Hepatocyte (in vitro differentiated cells): Measurements from ENCODE around the gene SP9. TPM values are rescaled to one million over a fixed set of nuclear protein-coding genes. Genes with fewer than 3 reads are reported as not detected.

Experiments
- DNase-seq: peaks from one replicate; pipeline ENCODE4 v3.0.0-alpha.2; 2016; ENCODE audit warnings: low spot score
- H2AFZ ChIP-seq: fragments of 200-600 bp; sonication (generic); 2 replicates; pipeline ENCODE4 v1.6.0; 2016; ENCODE audit warnings: antibody characterized with exemption, mild to moderate bottlenecking
- H3K27ac ChIP-seq: fragments of 200-600 bp; sonication (generic); 2 replicates; pipeline ENCODE4 v1.5.1; 2016; ENCODE audit warnings: mild to moderate bottlenecking
- H3K27me3 ChIP-seq: fragments of 200-600 bp; sonication (generic); 2 replicates; pipeline ENCODE4 v1.6.1; 2016
- H3K36me3 ChIP-seq: fragments of 200-600 bp; sonication (generic); replicated peaks from 2 replicates; pipeline ENCODE4 v1.5.1; 2016; ENCODE audit warnings: low read depth; ENCODE audit not compliant: insufficient read depth
- H3K4me1 ChIP-seq: fragments of 200-600 bp; sonication (generic); 2 replicates; pipeline ENCODE4 v1.5.1; 2016; ENCODE audit warnings: mild to moderate bottlenecking, moderate library complexity; ENCODE audit not compliant: insufficient read depth
- H3K4me2 ChIP-seq: fragments of 200-600 bp; sonication (generic); 2 replicates; pipeline ENCODE4 v1.6.0; 2016
- H3K4me3 ChIP-seq: fragments of 200-600 bp; sonication (generic); 2 replicates; pipeline ENCODE4 v1.5.1; 2016; ENCODE audit warnings: mild to moderate bottlenecking
- H3K79me2 ChIP-seq: fragments of 200-600 bp; sonication (generic); 2 replicates; pipeline ENCODE4 v1.6.0; 2017; ENCODE audit warnings: mild to moderate bottlenecking
- H3K9me2 ChIP-seq: fragments of 200-600 bp; sonication (generic); replicated peaks from 2 replicates; pipeline ENCODE4 v1.6.0; 2017; ENCODE audit warnings: mild to moderate bottlenecking; ENCODE audit not compliant: insufficient read depth
- H3K9me3 ChIP-seq: fragments of 200-600 bp; sonication (generic); 2 replicates; pipeline ENCODE4 v1.5.1; 2016; ENCODE audit warnings: low read depth, mild to moderate bottlenecking
- H4K20me1 ChIP-seq: fragments of 200-600 bp; sonication (generic); 2 replicates; pipeline ENCODE4 v1.6.0; 2016; ENCODE audit warnings: mild to moderate bottlenecking; ENCODE audit not compliant: insufficient read depth, poor library complexity, severe bottlenecking
- CTCF ChIP-seq: fragments of 200-600 bp; sonication (generic); IDR thresholded peaks from 2 replicates; pipeline ENCODE4 v1.5.1; 2016; ENCODE audit warnings: antibody characterized with exemption, mild to moderate bottlenecking; ENCODE audit not compliant: poor library complexity
- EZH2 ChIP-seq: fragments of 200-600 bp; sonication (generic); IDR thresholded peaks from 2 replicates; pipeline ENCODE4 v1.6.1; 2016; ENCODE audit warnings: antibody characterized with exemption, mild to moderate bottlenecking, borderline replicate concordance
- EZH2phosphoT487 ChIP-seq: fragments of 200-600 bp; sonication (generic); IDR thresholded peaks from one replicate; pipeline ENCODE4 v1.6.1; 2018; ENCODE audit warnings: antibody characterized with exemption, mild to moderate bottlenecking, low read depth, moderate library complexity; ENCODE audit not compliant: unreplicated experiment, severe bottlenecking
- WGBS: methylation state at CpG from one replicate; pipeline ENCODE4 v1.1.6; 2016; ENCODE audit warnings: low lambda C conversion rate; ENCODE audit errors: missing lambda C conversion rate; 5-methylcytosine and 5-hydroxymethylcytosine counted together
- polyA plus RNA-seq: library from polyadenylated mRNA; unstranded; fragments of >200 nt; fragmentation: Nextera tagmentation; extraction: Ambion mirVana; gene quantifications from 2 replicates; pipeline ENCODE4 v1.2.1, GENCODE V29; 2016
- total RNA-seq: library from RNA; depleted of rRNA; stranded (reverse); fragments of >200 nt; gene quantifications from 2 replicates; pipeline ENCODE4 v1.2.3, GENCODE V29; 2014

Gene SP9
- total and polyA plus RNA-seq, 2 experiments from 2014 or later = 0.29 TPM; not detected in 1

- no peak overlapping the region for H3K27ac ChIP-seq
- H2AFZ ChIP-seq = peak overlapping the region; percentile 69
- no peaks in the 10 kb centered on the region for H3K79me2 ChIP-seq
- H3K9me3 ChIP-seq = no peaks in the 10 kb centered on the region
- peaks cover 92% of the 10 kb centered on the region for H3K27me3 ChIP-seq
- TF ChIP-seq CTCF = no peak
- peak; percentile 67 for TF ChIP-seq EZH2phosphoT487
- TF ChIP-seq EZH2 = peak; percentile 54
- H3K4me3 ChIP-seq = no peak overlapping the region
- H3K4me2 ChIP-seq = peak overlapping the region; percentile 89
- peaks cover 37% of the 10 kb centered on the region for H3K4me1 ChIP-seq
- DNase-seq = peak; percentile 47
- no peaks in the 10 kb centered on the region for H3K36me3 ChIP-seq
- 3% methylated on average over 48 of the region's 74 CpGs for WGBS
- no peaks in the 10 kb centered on the region for H3K9me2 ChIP-seq
- peaks cover 2% of the 10 kb centered on the region for H4K20me1 ChIP-seq
These were observed 2.8 kb downstream of the SP9 start for GRCh38 chr2:174337337-174338146.

GRCh38 chr2:174338147-174338605, 3.4 kb downstream of the SP9 start:
- H3K27ac ChIP-seq = no peak overlapping the region
- H2AFZ ChIP-seq = no peak overlapping the region
- no peaks in the 10 kb centered on the region for H3K36me3 ChIP-seq
- H3K4me2 ChIP-seq = no peak overlapping the region
- H3K4me3 ChIP-seq = no peak overlapping the region
- peaks cover 39% of the 10 kb centered on the region for H3K4me1 ChIP-seq
- peaks cover 92% of the 10 kb centered on the region for H3K27me3 ChIP-seq
- 14% methylated on average over 7 of the region's 7 CpGs for WGBS
- DNase-seq = no peak
- H4K20me1 ChIP-seq = peaks cover 2% of the 10 kb centered on the region
- H3K9me2 ChIP-seq = no peaks in the 10 kb centered on the region
- H3K79me2 ChIP-seq = no peaks in the 10 kb centered on the region
- no peak for TF ChIP-seq EZH2phosphoT487
- no peak for TF ChIP-seq CTCF
- peak; percentile 60 for TF ChIP-seq EZH2
- H3K9me3 ChIP-seq = no peaks in the 10 kb centered on the region

- TF ChIP-seq EZH2 (no peak), CTCF (no peak), EZH2phosphoT487 (peak; percentile 37)
- no peaks in the 10 kb centered on the region for H3K9me3 ChIP-seq
- WGBS = 6% methylated on average over 17 of the region's 17 CpGs
- no peak for DNase-seq
- no peaks in the 10 kb centered on the region for H3K9me2 ChIP-seq
- H3K4me2 ChIP-seq = no peak overlapping the region
- H3K4me1 ChIP-seq = peaks cover 34% of the 10 kb centered on the region
- H3K27ac ChIP-seq = no peak overlapping the region
- no peaks in the 10 kb centered on the region for H3K36me3 ChIP-seq
- H2AFZ ChIP-seq = no peak overlapping the region
- H3K27me3 ChIP-seq = peaks cover 92% of the 10 kb centered on the region
- H3K79me2 ChIP-seq = no peaks in the 10 kb centered on the region
- H3K4me3 ChIP-seq = no peak overlapping the region
- H4K20me1 ChIP-seq = peaks cover 2% of the 10 kb centered on the region
These were observed 4.2 kb downstream of the SP9 start for GRCh38 chr2:174338671-174339560.
